Prostate gland (tissue), 2 donors: ENCODE results near the gene DLGAP4. TPM values are rescaled to one million over a fixed set of nuclear protein-coding genes. Genes with fewer than 3 reads are reported as not detected.

Experiments
- DNase-seq: peaks from one replicate; pipeline ENCODE4 v3.0.0-alpha.2; 2019; ENCODE audit warnings: low spot score
- H3K27ac ChIP-seq, 2 donors: fragments of 200-600 bp; sonication (generic); 2 replicates each; pipeline ENCODE4 v1.5.1; 2017 to 2019
- H3K27me3 ChIP-seq: fragments of 200-600 bp; sonication (generic); replicated peaks from 2 replicates; pipeline ENCODE4 v1.5.1; 2019; ENCODE audit not compliant: insufficient read depth
- H3K36me3 ChIP-seq, 2 donors: fragments of 200-600 bp; sonication (generic); 1 replicate in 1 of 2; 2 replicates in 1 of 2; pipeline versions ENCODE4 v1.5.1 to v1.8.1; 2017 to 2019
- H3K4me1 ChIP-seq: fragments of 200-600 bp; sonication (generic); replicated peaks from 2 replicates; pipeline ENCODE4 v1.5.1; 2019
- H3K4me3 ChIP-seq, 2 donors: fragments of 200-600 bp; sonication (generic); 2 replicates each; pipeline ENCODE4 v1.5.1; 2017 to 2019
- H3K9me3 ChIP-seq: fragments of 200-600 bp; sonication (generic); 2 replicates; pipeline ENCODE4 v1.5.1; 2017
- CTCF ChIP-seq, 4 experiments: fragments of 200-600 bp in 2 of 4; fragments of 450-650 bp in 2 of 4; sonication (generic) in 2 of 4; IDR thresholded peaks; 1 replicate in 3 of 4; 2 replicates in 1 of 4; pipeline ENCODE4 v1.5.1; 2016 to 2019; ENCODE audit warnings: antibody characterized with exemption in 4 of 4, mild to moderate bottlenecking in 2 of 4, moderate library complexity in 2 of 4
- POLR2A ChIP-seq: fragments of 450-650 bp; IDR thresholded peaks from one replicate; pipeline ENCODE4 v1.6.1; 2016; ENCODE audit warnings: antibody characterized with exemption, mild to moderate bottlenecking
- POLR2AphosphoS5 ChIP-seq: sonication (generic); formaldehyde crosslinking; IDR thresholded peaks from one replicate; pipeline ENCODE4 v1.6.1; 2017; ENCODE audit warnings: antibody characterized with exemption
- WGBS: methylation state at CpG from one replicate; pipeline ENCODE4 v1.1.5; 2018; 5-methylcytosine and 5-hydroxymethylcytosine counted together
- intact Hi-C: fragments of 100-400 bp; cut with DNase I; formaldehyde crosslinking; loops from one replicate; pipeline ENCODE4 v1.14.2; 2022
- total RNA-seq, 2 donors: library from RNA; depleted of rRNA; stranded (reverse); fragments of >200 nt; gene quantifications; one replicate each; pipeline ENCODE4 v1.1.0, GENCODE V29; 2016

The DLGAP4 gene
- total RNA-seq, 2 donors from 2014 or later = 38.0 to 104 TPM

GRCh38 chr20:36275441-36276189, 30.5 kb upstream of the DLGAP4 start:
- WGBS = 82% methylated on average over 12 of the region's 12 CpGs
- Histone ChIP-seq H3K27me3 (no peaks in the 10 kb centered on the region), H3K4me1 (no peaks in the 10 kb centered on the region), H3K4me3 (no peak overlapping the region), H3K27ac (no peak overlapping the region), H3K36me3 (no peaks in the 10 kb centered on the region), H3K9me3 (no peaks in the 10 kb centered on the region)
- intact Hi-C loops = loop anchor here (10.0 kb wide), 1 partner anchor 159 kb away; no protein-coding TSS in a partner anchor
- DNase-seq = no peak
- no peak for TF ChIP-seq POLR2AphosphoS5
- TF ChIP-seq POLR2A = no peak
- no peak for TF ChIP-seq CTCF (IDR thresholded peaks at IDR 0.05)

DNA sequence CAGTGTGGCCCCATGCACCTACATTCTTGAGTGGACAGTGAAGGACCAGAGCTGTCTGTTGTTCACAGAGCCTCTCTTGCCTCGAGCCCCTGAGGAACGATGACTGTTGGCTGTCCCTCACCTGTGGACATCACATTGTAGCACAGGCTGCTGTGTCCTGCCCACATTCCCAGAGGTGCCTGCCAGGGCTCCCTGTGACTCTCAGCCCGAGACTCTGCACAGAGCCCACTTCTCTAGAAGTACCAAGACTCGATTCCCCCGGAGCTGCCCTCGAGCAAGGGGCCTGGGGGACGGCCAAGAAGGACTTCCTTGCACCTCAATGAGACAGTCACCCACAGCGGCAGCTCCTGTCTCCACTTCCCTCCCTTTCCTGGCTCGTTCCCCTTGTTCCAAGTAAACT, 28.6 kb upstream of the DLGAP4 start:
- 68% methylated on average over 9 of the region's 9 CpGs for WGBS
- Histone ChIP-seq H3K27ac (no peak overlapping the region), H3K36me3 (no peaks in the 10 kb centered on the region), H3K4me3 (no peak overlapping the region), H3K9me3 (no peaks in the 10 kb centered on the region), H3K27me3 (no peaks in the 10 kb centered on the region), H3K4me1 (no peaks in the 10 kb centered on the region)
- intact Hi-C loops = loop anchor here (10.0 kb wide), 1 partner anchor 157 kb away; no protein-coding TSS in a partner anchor
- no peak for TF ChIP-seq POLR2A
- no peak for TF ChIP-seq POLR2AphosphoS5
- no peak for TF ChIP-seq CTCF (IDR thresholded peaks at IDR 0.05)
- no peak for DNase-seq

DNA sequence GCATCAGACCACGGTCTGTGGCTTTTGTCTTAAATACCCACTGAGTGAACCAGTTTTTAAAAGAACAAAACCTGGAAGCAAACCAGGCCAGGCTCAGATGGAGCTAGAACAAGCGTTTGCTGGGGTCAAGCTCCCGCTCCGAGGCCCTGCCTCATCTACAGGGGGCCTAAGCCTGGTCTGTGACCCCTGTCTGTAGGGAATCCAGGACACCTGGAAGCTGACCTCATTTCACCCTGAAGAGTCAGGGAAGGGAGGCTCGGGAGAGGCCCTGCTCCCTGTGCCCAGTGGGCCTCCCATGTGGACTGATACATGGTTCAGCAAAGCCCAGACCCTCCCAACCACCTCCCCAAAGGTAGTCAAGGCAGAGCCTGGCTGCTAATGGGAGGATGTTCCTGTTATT, 26.8 kb upstream of the DLGAP4 start:
- H3K4me1 ChIP-seq = no peaks in the 10 kb centered on the region
- no peaks in the 10 kb centered on the region for H3K9me3 ChIP-seq
- no peak for TF ChIP-seq CTCF (IDR thresholded peaks at IDR 0.05)
- TF ChIP-seq POLR2AphosphoS5 = no peak
- TF ChIP-seq POLR2A = no peak
- intact Hi-C loops = loop anchor here (10.0 kb wide), 1 partner anchor 155 kb away; no protein-coding TSS in a partner anchor
- 74% methylated on average over 5 of the region's 5 CpGs for WGBS
- DNase-seq = no peak
- no peaks in the 10 kb centered on the region for H3K36me3 ChIP-seq
- no peak overlapping the region for H3K4me3 ChIP-seq
- no peak overlapping the region for H3K27ac ChIP-seq
- H3K27me3 ChIP-seq = no peaks in the 10 kb centered on the region

DNA sequence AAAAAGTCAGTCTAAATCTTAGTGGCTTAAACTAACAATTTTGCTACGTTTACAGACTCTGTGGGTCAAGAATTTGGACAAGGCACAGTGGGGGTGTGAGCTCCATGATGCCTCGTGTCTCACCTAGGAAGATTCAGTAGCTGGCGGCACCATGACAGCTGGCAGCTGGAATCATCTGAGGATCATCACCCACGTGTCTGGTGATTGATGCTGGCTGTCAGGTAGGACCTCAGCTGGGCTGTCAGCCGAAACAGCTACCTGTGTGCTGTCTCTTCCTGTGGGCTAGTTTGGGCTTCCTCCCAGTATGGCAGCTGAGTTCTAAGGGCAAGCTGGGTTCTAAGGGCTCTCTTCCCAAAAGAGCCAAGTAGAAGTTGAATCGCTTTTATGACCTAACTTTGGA, 26.4 kb upstream of the DLGAP4 start:
- WGBS = 78% methylated on average over 6 of the region's 6 CpGs
- H3K9me3 ChIP-seq = no peaks in the 10 kb centered on the region

More for the DNA sequence above, 26.4 kb upstream of the DLGAP4 start:
- no peak for TF ChIP-seq CTCF (IDR thresholded peaks at IDR 0.05)
- no peak for TF ChIP-seq POLR2A
- TF ChIP-seq POLR2AphosphoS5 = no peak
- H3K4me3 ChIP-seq = no peak overlapping the region
- no peaks in the 10 kb centered on the region for H3K27me3 ChIP-seq
- DNase-seq = no peak
- H3K27ac ChIP-seq = no peak overlapping the region
- intact Hi-C loops = loop anchor here (10.0 kb wide), 1 partner anchor 155 kb away; no protein-coding TSS in a partner anchor
- no peaks in the 10 kb centered on the region for H3K36me3 ChIP-seq
- no peaks in the 10 kb centered on the region for H3K4me1 ChIP-seq
